ENCODE data around the gene SNU13.

The SNU13 gene

DNA sequence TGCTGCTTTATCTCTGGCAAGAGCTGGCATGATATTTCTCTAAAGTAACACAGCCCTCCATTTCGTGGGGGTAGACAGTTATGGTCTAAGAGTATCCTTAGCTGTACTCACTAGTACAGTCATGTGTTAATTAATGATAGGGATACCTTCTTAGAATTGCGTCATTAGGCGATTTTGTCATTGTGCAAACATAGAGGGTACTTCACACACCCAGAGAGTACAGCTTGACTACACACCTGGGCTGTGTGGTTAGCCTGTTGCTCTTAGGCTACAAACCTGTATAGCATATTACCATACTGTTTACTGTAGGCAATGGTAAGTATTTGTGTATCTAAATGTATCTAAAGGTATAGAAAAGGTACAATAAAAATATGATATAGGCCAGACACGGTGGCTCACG, 50.5 kb downstream of the SNU13 start:
- TF ChIP-seq RAD21 (IDR thresholded peaks at IDR 0.05; ENCODE audit: low read depth) (no peak), ZBTB7A (IDR thresholded peaks at IDR 0.05; ENCODE audit: low read depth) (no peak), CREB1 (IDR thresholded peaks at IDR 0.05; ENCODE audit: low read depth) (no peak), EP300 (IDR thresholded peaks at IDR 0.05; ENCODE audit: borderline replicate concordance) (no peak), TAF1 (IDR thresholded peaks at IDR 0.05; ENCODE audit: low read depth) (no peak), TCF12 (IDR thresholded peaks at IDR 0.05; ENCODE audit: low read depth) (no peak), REST (IDR thresholded peaks at IDR 0.05; ENCODE audit: low read depth) (no peak), NFIC (IDR thresholded peaks at IDR 0.05) (no peak), FOXM1 (IDR thresholded peaks at IDR 0.05; ENCODE audit: borderline replicate concordance, low read depth) (no peak)
- TF ChIP-seq, protein P1, sequence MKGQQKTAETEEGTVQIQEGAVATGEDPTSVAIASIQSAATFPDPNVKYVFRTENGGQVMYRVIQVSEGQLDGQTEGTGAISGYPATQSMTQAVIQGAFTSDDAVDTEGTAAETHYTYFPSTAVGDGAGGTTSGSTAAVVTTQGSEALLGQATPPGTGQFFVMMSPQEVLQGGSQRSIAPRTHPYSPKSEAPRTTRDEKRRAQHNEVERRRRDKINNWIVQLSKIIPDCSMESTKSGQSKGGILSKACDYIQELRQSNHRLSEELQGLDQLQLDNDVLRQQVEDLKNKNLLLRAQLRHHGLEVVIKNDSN (IDR thresholded peaks at IDR 0.05): no peak
- TF ChIP-seq, protein P2, sequence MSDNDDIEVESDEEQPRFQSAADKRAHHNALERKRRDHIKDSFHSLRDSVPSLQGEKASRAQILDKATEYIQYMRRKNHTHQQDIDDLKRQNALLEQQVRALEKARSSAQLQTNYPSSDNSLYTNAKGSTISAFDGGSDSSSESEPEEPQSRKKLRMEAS (IDR thresholded peaks at IDR 0.05): no peak

- TF ChIP-seq CREB1 (IDR thresholded peaks at IDR 0.05; ENCODE audit: low read depth) (no peak), REST (IDR thresholded peaks at IDR 0.05; ENCODE audit: low read depth) (no peak), TCF12 (IDR thresholded peaks at IDR 0.05; ENCODE audit: low read depth) (no peak), NFIC (IDR thresholded peaks at IDR 0.05) (no peak), RAD21 (IDR thresholded peaks at IDR 0.05; ENCODE audit: low read depth) (no peak), YY1 (IDR thresholded peaks at IDR 0.05; ENCODE audit: low read depth) (no peak), EGR1 (IDR thresholded peaks at IDR 0.05) (no peak), FOXM1 (IDR thresholded peaks at IDR 0.05; ENCODE audit: borderline replicate concordance, low read depth) (no peak), CEBPB (IDR thresholded peaks at IDR 0.05) (no peak), ZBTB7A (IDR thresholded peaks at IDR 0.05; ENCODE audit: low read depth) (no peak)
- TF ChIP-seq, protein P2 (IDR thresholded peaks at IDR 0.05): no peak
- TF ChIP-seq, protein P1 (IDR thresholded peaks at IDR 0.05): no peak
These were observed 52.2 kb downstream of the SNU13 start for GRCh38 chr22:41636467-41636866.

- TF ChIP-seq FOXM1 (IDR thresholded peaks at IDR 0.05; ENCODE audit: borderline replicate concordance, low read depth) (no peak), NFIC (IDR thresholded peaks at IDR 0.05) (no peak), EP300 (IDR thresholded peaks at IDR 0.05; ENCODE audit: borderline replicate concordance) (no peak), RAD21 (IDR thresholded peaks at IDR 0.05; ENCODE audit: low read depth) (no peak), YY1 (IDR thresholded peaks at IDR 0.05; ENCODE audit: low read depth) (no peak)
These were observed 63.1 kb downstream of the SNU13 start for GRCh38 chr22:41625577-41625976.
